HEK293T (cell line): ENCODE measurements around the gene LIPA.
"Not testable (repeated sequence)": the region's sequence is repeated elsewhere in the genome, so short reads cannot be mapped to it uniquely, and the experiment has no call there.

Experiments used
- BHLHE40 ChIP-seq: fragments of 450-650 bp; IDR thresholded peaks from 2 replicates; pipeline ENCODE4 v1.6.1; 2016; ENCODE audit warnings: mild to moderate bottlenecking, moderate library complexity, borderline replicate concordance
- CTBP1 ChIP-seq: fragments of 450-650 bp; IDR thresholded peaks from 2 replicates; pipeline ENCODE4 v1.6.1; 2016; ENCODE audit warnings: borderline replicate concordance
- FOXA1 ChIP-seq: fragments of 450-650 bp; IDR thresholded peaks from 2 replicates; pipeline ENCODE4 v1.6.1; 2016; ENCODE audit warnings: mild to moderate bottlenecking
- FOXK2 ChIP-seq: fragments of 450-650 bp; IDR thresholded peaks from 2 replicates; pipeline ENCODE4 v1.6.1; 2016; ENCODE audit warnings: mild to moderate bottlenecking
- FOXM1 ChIP-seq: fragments of 450-650 bp; IDR thresholded peaks from 2 replicates; pipeline ENCODE4 v1.6.1; 2017; ENCODE audit warnings: mild to moderate bottlenecking, borderline replicate concordance
- HDGF ChIP-seq: fragments of 450-650 bp; IDR thresholded peaks from 2 replicates; pipeline ENCODE4 v1.6.1; 2017; ENCODE audit warnings: antibody characterized with exemption, borderline replicate concordance
- NFRKB ChIP-seq: fragments of 450-650 bp; IDR thresholded peaks from 2 replicates; pipeline ENCODE4 v1.6.1; 2016; ENCODE audit warnings: mild to moderate bottlenecking, moderate library complexity
- PKNOX1 ChIP-seq: fragments of 450-650 bp; IDR thresholded peaks from 2 replicates; pipeline ENCODE4 v1.6.1; 2016
- SP1 ChIP-seq: fragments of 450-650 bp; IDR thresholded peaks from 2 replicates; pipeline ENCODE4 v1.6.1; 2017
- TARDBP ChIP-seq: fragments of 450-650 bp; IDR thresholded peaks from 2 replicates; pipeline ENCODE4 v1.6.1; 2016
- ZNF384 ChIP-seq: fragments of 450-650 bp; IDR thresholded peaks from 2 replicates; pipeline ENCODE4 v1.6.1; 2016

DNA sequence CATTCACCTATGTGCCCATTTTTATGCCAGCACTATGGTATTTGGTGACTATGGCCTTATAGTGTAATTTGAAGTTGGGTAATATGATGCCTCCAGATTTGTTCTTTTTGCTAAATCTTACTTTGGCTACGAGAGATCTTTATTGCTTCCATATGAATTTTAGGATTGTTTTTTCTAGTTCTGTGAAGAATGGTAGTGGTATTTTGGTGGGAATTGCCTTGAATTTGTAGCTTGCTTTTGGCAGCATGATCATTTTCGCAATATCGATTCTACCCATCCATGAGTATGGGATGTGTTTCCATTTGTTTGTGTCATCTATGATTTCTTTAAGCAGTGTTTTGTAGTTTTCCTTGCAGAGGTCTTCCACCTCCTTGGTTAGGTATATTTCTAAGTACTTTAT, 60.3 kb downstream of the LIPA start:
- TF ChIP-seq TARDBP, BHLHE40, ZNF384, SP1, NFRKB, PKNOX1, FOXA1, FOXK2, CTBP1, HDGF, FOXM1: not testable (repeated sequence)
